DMS53 treated with DMSO at 0.1 percent for 48 hours (cell line): ENCODE results near the gene CCDC80.
"Not testable (repeated sequence)": the region's sequence is repeated elsewhere in the genome, so short reads cannot be mapped to it uniquely, and the experiment has no call there.

Source experiments
- DNase-seq: peaks from one replicate; lab custom pipeline; 2025; ENCODE audit not compliant: unreplicated experiment; lab: John Stamatoyannopoulos, UW

The CCDC80 gene

GRCh38 chr3:112640930-112641801, at the start of gene CCDC80:
CCDC80 (minus strand) TSS chr3:112641143; CDS start chr3:112639905, 1,238 bp downstream.
- DNase-seq: no peak

GRCh38 chr3:112689989-112690388, 49.0 kb upstream of the CCDC80 start:
- no peak for DNase-seq

- DNase-seq: no peak
These were observed 48.4 kb upstream of the CCDC80 start for GRCh38 chr3:112689385-112689784.

GRCh38 chr3:112688819-112689218, 47.9 kb upstream of the CCDC80 start:
- no peak for DNase-seq

GRCh38 chr3:112688085-112688769, 47.3 kb upstream of the CCDC80 start:
- DNase-seq: no peak

GRCh38 chr3:112687616-112688015, 46.7 kb upstream of the CCDC80 start:
- no peak for DNase-seq

- DNase-seq: no peak
These were observed 46.3 kb upstream of the CCDC80 start for GRCh38 chr3:112687211-112687610.

GRCh38 chr3:112685956-112686799, 45.2 kb upstream of the CCDC80 start:
- DNase-seq: no peak

GRCh38 chr3:112685420-112685819, 44.5 kb upstream of the CCDC80 start:
- DNase-seq: no peak

- no peak for DNase-seq
These were observed 41.4 kb upstream of the CCDC80 start for GRCh38 chr3:112682361-112682760.

- no peak for DNase-seq
These were observed 40.9 kb upstream of the CCDC80 start for GRCh38 chr3:112681822-112682325.

- DNase-seq: peak; percentile 89
These were observed 35.8 kb upstream of the CCDC80 start for GRCh38 chr3:112676659-112677234.

- no peak for DNase-seq
These were observed 35.1 kb upstream of the CCDC80 start for GRCh38 chr3:112675943-112676535.

- DNase-seq: no peak
These were observed 34.4 kb upstream of the CCDC80 start for GRCh38 chr3:112675349-112675748.

GRCh38 chr3:112672716-112673541, 32.0 kb upstream of the CCDC80 start:
- DNase-seq: no peak

- no peak for DNase-seq
These were observed 31.2 kb upstream of the CCDC80 start for GRCh38 chr3:112671930-112672715.

- DNase-seq: no peak
These were observed 29.9 kb upstream of the CCDC80 start for GRCh38 chr3:112670824-112671223.

GRCh38 chr3:112667599-112667998, 26.7 kb upstream of the CCDC80 start:
- no peak for DNase-seq

GRCh38 chr3:112665009-112665408, 24.1 kb upstream of the CCDC80 start:
- DNase-seq: not testable (repeated sequence)
